ENCODE data around the gene NRXN3.
A peak's percentile ranks its signal among the peaks of the same experiment; 100 is the strongest.

The NRXN3 gene

GRCh38 chr14:78872837-78873236 is 702.7 kb downstream of the NRXN3 start:
- no peak overlapping the region for H3K4me3 Mint-ChIP-seq
- H3K4me1 Mint-ChIP-seq = no peaks in the 10 kb centered on the region
- H3K36me3 Mint-ChIP-seq (ENCODE audit: low read depth) = no peaks in the 10 kb centered on the region
- no peak for TF ChIP-seq CTCF (IDR thresholded peaks at IDR 0.05; ENCODE audit: unreplicated experiment in 3 of 3)
- no peaks in the 10 kb centered on the region for H3K27me3 Mint-ChIP-seq (ENCODE audit: low read depth)
- H3K9me3 Mint-ChIP-seq = no peaks in the 10 kb centered on the region
- H3K27ac Mint-ChIP-seq = no peak overlapping the region

GRCh38 chr14:78873581-78873980 is 703.4 kb downstream of the NRXN3 start:
- Mint-ChIP-seq H3K9me3 (no peaks in the 10 kb centered on the region), H3K36me3 (ENCODE audit: low read depth) (no peaks in the 10 kb centered on the region), H3K27ac (no peak overlapping the region), H3K27me3 (ENCODE audit: low read depth) (no peaks in the 10 kb centered on the region), H3K4me3 (no peak overlapping the region), H3K4me1 (no peaks in the 10 kb centered on the region)
- TF ChIP-seq CTCF (IDR thresholded peaks at IDR 0.05; ENCODE audit: unreplicated experiment in 3 of 3) = no peak

GRCh38 chr14:78875049-78875448 is 704.9 kb downstream of the NRXN3 start:
- no peaks in the 10 kb centered on the region for H3K27me3 Mint-ChIP-seq (ENCODE audit: low read depth)
- H3K36me3 Mint-ChIP-seq (ENCODE audit: low read depth) = no peaks in the 10 kb centered on the region
- H3K27ac Mint-ChIP-seq = no peak overlapping the region
- no peaks in the 10 kb centered on the region for H3K4me1 Mint-ChIP-seq
- H3K4me3 Mint-ChIP-seq = no peak overlapping the region
- H3K9me3 Mint-ChIP-seq = no peaks in the 10 kb centered on the region
- no peak for TF ChIP-seq CTCF (IDR thresholded peaks at IDR 0.05; ENCODE audit: unreplicated experiment in 3 of 3)

GRCh38 chr14:78885884-78886283 is 715.7 kb downstream of the NRXN3 start:
- H3K36me3 Mint-ChIP-seq (ENCODE audit: low read depth) = no peaks in the 10 kb centered on the region
- H3K4me3 Mint-ChIP-seq = no peak overlapping the region
- H3K27me3 Mint-ChIP-seq (ENCODE audit: low read depth) = no peaks in the 10 kb centered on the region
- no peak for TF ChIP-seq CTCF (IDR thresholded peaks at IDR 0.05; ENCODE audit: unreplicated experiment in 3 of 3)
- H3K9me3 Mint-ChIP-seq = peaks cover 6% of the 10 kb centered on the region
- H3K4me1 Mint-ChIP-seq = no peaks in the 10 kb centered on the region
- H3K27ac Mint-ChIP-seq = no peak overlapping the region

- Mint-ChIP-seq H3K9me3 (peaks cover 2% of the 10 kb centered on the region), H3K27me3 (ENCODE audit: low read depth) (no peaks in the 10 kb centered on the region), H3K4me1 (no peaks in the 10 kb centered on the region), H3K4me3 (no peak overlapping the region), H3K27ac (no peak overlapping the region), H3K36me3 (ENCODE audit: low read depth) (no peaks in the 10 kb centered on the region)
- no peak for TF ChIP-seq CTCF (IDR thresholded peaks at IDR 0.05; ENCODE audit: unreplicated experiment in 3 of 3)
Observed at GRCh38 chr14:78897443-78897842, 727.3 kb downstream of the NRXN3 start.

- peak; percentile 65 to 68 (median 66) for TF ChIP-seq CTCF (IDR thresholded peaks at IDR 0.05; ENCODE audit: unreplicated experiment in 3 of 3)
Observed at GRCh38 chr14:78902010-78902623, 731.9 kb downstream of the NRXN3 start.

More at GRCh38 chr14:78902010-78902623, 731.9 kb downstream of the NRXN3 start:
- Mint-ChIP-seq H3K9me3 (no peaks in the 10 kb centered on the region), H3K27ac (no peak overlapping the region), H3K4me1 (no peaks in the 10 kb centered on the region), H3K36me3 (ENCODE audit: low read depth) (no peaks in the 10 kb centered on the region), H3K4me3 (no peak overlapping the region), H3K27me3 (ENCODE audit: low read depth) (no peaks in the 10 kb centered on the region)
